ENCODE data around the gene NT5DC2.

NT5DC2 gene

DNA sequence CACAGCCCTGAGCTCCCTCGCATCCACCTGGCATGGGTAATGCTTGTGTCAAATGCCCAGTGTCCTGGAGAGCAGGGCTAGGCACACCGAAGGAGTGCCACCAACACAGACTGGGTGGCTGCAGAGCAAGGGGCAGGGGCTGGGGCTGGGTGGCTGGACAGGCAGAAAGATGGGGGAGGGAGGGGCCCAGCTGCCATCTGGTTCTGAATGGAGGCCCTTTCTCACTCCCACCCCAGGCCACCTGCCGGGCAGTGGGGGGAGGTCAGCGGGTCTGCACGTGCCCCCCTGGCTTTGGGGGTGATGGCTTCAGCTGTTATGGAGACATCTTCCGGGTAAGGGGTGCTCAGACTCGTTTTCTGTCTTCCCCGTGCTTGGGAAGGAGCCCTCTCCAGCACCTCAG is 21.6 kb downstream of the NT5DC2 start:
- no peak overlapping the region for H3K4me3 Mint-ChIP-seq
- H3K36me3 Mint-ChIP-seq (ENCODE audit: low read depth), result no peaks in the 10 kb centered on the region
- no peaks in the 10 kb centered on the region for H3K9me3 Mint-ChIP-seq
- H3K27me3 Mint-ChIP-seq, result no peaks in the 10 kb centered on the region
- H3K27ac Mint-ChIP-seq, result no peak overlapping the region
- H3K4me1 Mint-ChIP-seq (ENCODE audit: low read depth), result no peaks in the 10 kb centered on the region

DNA sequence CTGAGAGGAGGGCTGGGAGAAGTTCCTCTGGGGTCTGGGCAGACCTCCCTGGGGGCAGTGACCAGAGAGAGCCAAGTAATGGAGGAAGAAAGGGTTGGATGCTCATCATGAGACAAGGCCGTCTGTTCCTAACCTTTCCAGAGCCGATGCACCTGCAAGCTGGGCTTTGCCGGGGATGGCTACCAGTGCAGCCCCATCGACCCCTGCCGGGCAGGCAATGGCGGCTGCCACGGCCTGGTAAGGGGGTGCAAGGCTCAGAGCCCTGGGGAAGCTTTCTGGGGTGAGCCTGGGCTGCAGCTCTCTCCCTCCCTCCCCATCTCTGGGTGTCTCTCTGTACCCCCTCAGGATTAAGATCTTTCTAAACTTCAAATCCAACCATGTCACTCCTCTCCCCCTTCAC is 22.1 kb downstream of the NT5DC2 start:
- H3K27ac Mint-ChIP-seq, result no peak overlapping the region
- no peaks in the 10 kb centered on the region for H3K4me1 Mint-ChIP-seq (ENCODE audit: low read depth)

DNA sequence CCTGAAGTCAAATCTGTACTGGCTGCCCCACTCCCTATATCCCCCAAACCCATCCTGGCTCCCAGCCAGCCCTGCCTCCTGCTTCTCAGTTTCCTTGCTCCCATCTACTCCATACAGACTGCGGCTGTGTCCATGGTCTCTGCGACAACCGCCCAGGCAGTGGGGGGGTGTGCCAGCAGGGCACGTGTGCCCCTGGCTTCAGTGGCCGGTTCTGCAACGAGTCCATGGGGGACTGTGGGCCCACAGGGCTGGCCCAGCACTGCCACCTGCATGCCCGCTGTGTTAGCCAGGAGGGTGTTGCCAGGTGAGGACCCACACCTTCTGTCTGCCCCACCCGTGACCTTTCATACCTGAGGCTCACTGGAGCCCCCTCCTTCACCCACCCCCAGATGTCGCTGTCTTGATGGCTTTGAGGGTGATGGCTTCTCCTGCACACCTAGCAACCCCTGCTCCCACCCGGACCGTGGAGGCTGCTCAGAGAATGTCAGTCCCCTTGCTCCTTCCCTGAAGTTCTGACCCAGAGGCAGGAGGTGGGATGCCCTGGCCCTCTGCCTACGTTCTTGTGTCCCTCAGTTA is 23.8 kb downstream of the NT5DC2 start:
- Mint-ChIP-seq H3K27ac (no peak overlapping the region), H3K4me1 (ENCODE audit: low read depth) (no peaks in the 10 kb centered on the region), H3K27me3 (no peaks in the 10 kb centered on the region), H3K36me3 (ENCODE audit: low read depth) (no peaks in the 10 kb centered on the region), H3K9me3 (no peaks in the 10 kb centered on the region), H3K4me3 (no peak overlapping the region)

More for the DNA sequence above, 22.1 kb downstream of the NT5DC2 start:
- Mint-ChIP-seq H3K27me3 (no peaks in the 10 kb centered on the region), H3K9me3 (no peaks in the 10 kb centered on the region), H3K36me3 (ENCODE audit: low read depth) (no peaks in the 10 kb centered on the region), H3K4me3 (no peak overlapping the region)

DNA sequence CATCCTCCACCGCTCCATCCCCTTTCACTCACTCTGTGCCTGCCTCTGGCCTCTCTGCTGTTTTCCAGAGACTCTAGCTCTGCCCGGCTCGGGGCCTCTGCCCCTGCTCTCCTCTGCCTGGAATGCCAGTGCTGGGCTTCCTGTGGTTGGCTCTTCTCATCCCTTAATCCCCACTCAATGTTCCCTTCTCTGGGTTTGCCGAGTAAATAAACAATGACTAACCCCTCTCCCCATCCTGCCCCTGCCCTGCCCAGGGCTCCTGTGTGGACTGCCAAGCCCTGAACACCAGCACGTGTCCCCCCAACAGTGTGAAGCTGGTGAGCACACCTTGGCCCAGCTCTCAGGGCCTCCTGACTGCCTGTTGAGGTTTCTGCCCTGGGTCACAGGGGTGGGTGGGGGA is 26.3 kb downstream of the NT5DC2 start:
- no peaks in the 10 kb centered on the region for H3K27me3 Mint-ChIP-seq

DNA sequence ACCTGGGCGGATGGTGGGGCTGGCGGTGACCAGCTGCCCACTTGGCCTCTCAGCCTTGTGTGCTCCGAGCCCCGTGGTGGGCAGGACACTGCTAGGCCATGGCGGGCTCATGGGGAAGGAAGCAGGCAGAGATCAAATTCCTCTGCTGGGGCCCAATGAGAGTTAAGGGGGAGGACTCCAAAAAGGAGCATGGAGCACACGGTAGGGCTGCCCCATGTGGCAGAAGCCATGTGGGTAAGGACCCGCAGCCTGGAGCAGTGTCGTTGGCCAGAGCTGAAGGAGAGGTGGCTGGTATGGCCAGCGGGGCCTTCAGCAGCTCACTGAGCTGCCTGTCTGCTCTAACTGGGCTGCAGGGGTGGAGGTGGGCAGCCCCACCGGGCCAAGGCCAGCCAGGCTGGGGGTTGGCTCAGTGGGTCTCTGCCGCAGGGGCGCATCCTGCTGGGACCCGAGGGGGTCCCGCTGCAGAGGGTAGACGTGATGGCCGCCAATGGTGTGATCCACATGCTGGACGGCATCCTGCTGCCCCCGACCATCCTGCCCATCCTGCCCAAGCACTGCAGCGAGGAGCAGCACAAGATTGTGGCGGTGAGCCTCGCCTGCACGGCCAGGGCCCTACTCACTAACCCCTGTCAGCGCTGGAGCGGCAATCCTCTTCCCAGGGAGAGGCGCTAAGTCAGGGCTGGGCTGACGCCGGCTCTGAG is 27.2 kb downstream of the NT5DC2 start:
- Mint-ChIP-seq H3K4me3 (no peak overlapping the region), H3K27me3 (no peaks in the 10 kb centered on the region), H3K27ac (no peak overlapping the region), H3K4me1 (ENCODE audit: low read depth) (no peaks in the 10 kb centered on the region), H3K9me3 (no peaks in the 10 kb centered on the region), H3K36me3 (ENCODE audit: low read depth) (no peaks in the 10 kb centered on the region)

More for the DNA sequence above, 26.3 kb downstream of the NT5DC2 start:
- H3K36me3 Mint-ChIP-seq (ENCODE audit: low read depth), result no peaks in the 10 kb centered on the region
- H3K4me3 Mint-ChIP-seq, result no peak overlapping the region
- no peak overlapping the region for H3K27ac Mint-ChIP-seq
- no peaks in the 10 kb centered on the region for H3K4me1 Mint-ChIP-seq (ENCODE audit: low read depth)
- H3K9me3 Mint-ChIP-seq, result no peaks in the 10 kb centered on the region

DNA sequence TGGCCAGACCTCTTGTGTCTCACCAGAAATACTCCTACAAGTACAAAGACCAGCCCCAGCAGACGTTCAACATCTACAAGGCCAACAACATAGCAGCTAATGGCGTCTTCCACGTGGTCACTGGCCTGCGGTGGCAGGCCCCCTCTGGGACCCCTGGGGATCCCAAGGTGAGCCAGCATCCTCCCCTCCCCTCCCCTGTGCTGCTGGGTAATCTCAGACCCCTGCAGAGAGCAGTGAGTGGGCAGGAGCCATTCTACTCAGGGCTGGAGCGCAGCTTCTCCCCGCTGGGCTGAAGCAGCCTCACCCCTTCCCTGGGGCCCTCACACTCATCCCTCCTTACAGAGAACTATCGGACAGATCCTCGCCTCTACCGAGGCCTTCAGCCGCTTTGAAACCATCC is 28.7 kb downstream of the NT5DC2 start:
- Mint-ChIP-seq H3K9me3 (no peaks in the 10 kb centered on the region), H3K4me3 (no peak overlapping the region), H3K27me3 (no peaks in the 10 kb centered on the region), H3K27ac (no peak overlapping the region), H3K36me3 (ENCODE audit: low read depth) (no peaks in the 10 kb centered on the region), H3K4me1 (ENCODE audit: low read depth) (no peaks in the 10 kb centered on the region)

DNA sequence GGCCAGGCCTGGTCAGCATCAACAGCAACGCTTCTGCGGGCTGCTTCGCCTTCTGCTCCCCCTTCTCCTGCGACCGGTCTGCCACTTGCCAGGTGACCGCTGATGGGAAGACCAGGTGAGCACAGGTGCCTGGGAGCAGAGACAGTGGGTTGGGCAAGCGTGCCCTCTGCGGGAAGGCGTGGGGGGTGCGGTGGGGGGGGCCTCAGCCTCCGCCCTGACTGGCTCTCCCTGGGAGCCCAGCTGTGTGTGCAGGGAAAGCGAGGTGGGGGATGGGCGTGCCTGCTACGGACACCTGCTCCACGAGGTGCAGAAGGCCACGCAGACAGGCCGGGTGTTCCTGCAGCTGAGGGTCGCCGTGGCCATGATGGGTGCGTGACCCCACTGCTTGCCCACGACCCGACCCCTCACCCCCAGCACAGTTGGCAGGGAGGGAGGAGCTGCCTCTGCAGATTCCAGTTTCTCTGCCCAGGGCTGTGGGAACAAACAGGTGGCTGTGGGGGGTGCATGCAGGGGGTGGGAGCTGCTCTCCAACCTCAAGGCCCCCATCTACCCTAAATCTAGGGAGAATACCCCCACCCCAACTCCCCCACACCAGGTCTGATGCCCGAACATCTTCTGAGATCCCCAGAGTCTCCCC is 29.8 kb downstream of the NT5DC2 start:
- Mint-ChIP-seq H3K4me1 (ENCODE audit: low read depth) (peaks cover 1% of the 10 kb centered on the region), H3K9me3 (no peaks in the 10 kb centered on the region), H3K4me3 (no peak overlapping the region), H3K27me3 (no peaks in the 10 kb centered on the region), H3K27ac (no peak overlapping the region), H3K36me3 (ENCODE audit: low read depth) (no peaks in the 10 kb centered on the region)

DNA sequence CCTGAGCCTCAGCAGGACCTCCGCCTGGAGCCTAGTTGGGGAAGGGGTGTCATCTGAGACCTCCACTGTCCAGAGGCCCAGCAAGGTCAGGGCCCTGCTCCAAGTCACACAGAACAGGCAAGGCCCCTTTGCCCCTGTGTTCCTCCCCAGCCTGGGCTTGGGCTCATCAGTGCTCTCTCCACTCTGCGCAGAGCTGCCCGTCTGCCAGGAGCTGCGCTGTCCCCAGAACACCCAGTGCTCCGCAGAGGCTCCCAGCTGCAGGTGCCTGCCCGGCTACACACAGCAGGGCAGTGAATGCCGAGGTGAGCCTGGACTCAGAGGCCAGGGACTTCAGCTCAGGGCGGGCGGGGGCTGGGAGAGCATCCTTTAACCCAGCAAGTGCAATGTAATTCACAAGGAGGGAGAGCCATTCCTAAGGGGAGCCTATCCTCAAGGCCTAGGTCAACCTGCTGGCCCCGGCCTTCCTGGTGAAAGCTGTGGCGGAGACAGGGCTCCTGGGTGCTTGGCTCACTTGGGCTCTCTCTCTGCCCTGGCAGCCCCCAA is 30.8 kb downstream of the NT5DC2 start:
- Mint-ChIP-seq H3K4me3 (no peak overlapping the region), H3K4me1 (ENCODE audit: low read depth) (peaks cover 9% of the 10 kb centered on the region), H3K9me3 (no peaks in the 10 kb centered on the region), H3K36me3 (ENCODE audit: low read depth) (no peaks in the 10 kb centered on the region), H3K27me3 (no peaks in the 10 kb centered on the region), H3K27ac (no peak overlapping the region)

DNA sequence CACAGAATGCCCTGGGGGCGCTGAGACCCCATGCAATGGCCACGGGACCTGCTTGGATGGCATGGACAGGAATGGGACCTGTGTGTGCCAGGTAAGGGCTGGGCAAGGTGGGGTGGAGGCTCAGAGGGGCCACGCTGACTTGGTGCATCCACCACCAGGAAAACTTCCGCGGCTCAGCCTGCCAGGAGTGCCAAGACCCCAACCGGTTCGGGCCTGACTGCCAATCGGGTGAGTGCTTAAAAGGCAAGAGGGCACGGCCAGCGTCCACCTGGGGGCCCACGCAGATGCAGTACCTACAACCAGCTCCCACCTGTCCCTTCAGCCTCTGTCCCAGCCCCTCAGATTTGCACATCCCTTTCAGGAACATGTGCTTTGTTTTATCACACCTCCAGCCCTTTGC is 31.7 kb downstream of the NT5DC2 start:
- Mint-ChIP-seq H3K4me3 (no peak overlapping the region), H3K27ac (no peak overlapping the region), H3K9me3 (no peaks in the 10 kb centered on the region)

DNA sequence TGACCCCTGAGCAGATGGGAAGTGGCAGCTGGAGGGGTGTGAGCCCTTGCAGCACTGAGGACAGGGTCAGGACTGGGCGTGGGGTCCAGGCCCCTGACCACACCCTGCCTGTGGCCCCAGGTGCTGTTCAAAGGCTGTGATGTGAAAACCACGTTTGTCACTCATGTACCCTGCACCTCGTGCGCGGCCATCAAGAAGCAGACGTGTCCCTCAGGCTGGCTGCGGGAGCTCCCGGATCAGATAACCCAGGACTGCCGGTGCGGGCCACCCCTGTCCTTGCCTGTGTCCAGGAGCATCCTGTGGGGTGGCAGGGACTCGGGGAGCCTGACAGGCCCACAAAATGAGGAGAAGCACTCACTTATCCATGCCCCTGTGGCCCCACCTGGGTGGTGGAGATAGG is 32.6 kb downstream of the NT5DC2 start:
- Mint-ChIP-seq H3K4me3 (no peak overlapping the region), H3K9me3 (no peaks in the 10 kb centered on the region), H3K27me3 (no peaks in the 10 kb centered on the region), H3K36me3 (ENCODE audit: low read depth) (no peaks in the 10 kb centered on the region), H3K27ac (no peak overlapping the region), H3K4me1 (ENCODE audit: low read depth) (peaks cover 9% of the 10 kb centered on the region)

More for the DNA sequence above, 31.7 kb downstream of the NT5DC2 start:
- Mint-ChIP-seq H3K4me1 (ENCODE audit: low read depth) (peaks cover 9% of the 10 kb centered on the region), H3K36me3 (ENCODE audit: low read depth) (no peaks in the 10 kb centered on the region), H3K27me3 (no peaks in the 10 kb centered on the region)

DNA sequence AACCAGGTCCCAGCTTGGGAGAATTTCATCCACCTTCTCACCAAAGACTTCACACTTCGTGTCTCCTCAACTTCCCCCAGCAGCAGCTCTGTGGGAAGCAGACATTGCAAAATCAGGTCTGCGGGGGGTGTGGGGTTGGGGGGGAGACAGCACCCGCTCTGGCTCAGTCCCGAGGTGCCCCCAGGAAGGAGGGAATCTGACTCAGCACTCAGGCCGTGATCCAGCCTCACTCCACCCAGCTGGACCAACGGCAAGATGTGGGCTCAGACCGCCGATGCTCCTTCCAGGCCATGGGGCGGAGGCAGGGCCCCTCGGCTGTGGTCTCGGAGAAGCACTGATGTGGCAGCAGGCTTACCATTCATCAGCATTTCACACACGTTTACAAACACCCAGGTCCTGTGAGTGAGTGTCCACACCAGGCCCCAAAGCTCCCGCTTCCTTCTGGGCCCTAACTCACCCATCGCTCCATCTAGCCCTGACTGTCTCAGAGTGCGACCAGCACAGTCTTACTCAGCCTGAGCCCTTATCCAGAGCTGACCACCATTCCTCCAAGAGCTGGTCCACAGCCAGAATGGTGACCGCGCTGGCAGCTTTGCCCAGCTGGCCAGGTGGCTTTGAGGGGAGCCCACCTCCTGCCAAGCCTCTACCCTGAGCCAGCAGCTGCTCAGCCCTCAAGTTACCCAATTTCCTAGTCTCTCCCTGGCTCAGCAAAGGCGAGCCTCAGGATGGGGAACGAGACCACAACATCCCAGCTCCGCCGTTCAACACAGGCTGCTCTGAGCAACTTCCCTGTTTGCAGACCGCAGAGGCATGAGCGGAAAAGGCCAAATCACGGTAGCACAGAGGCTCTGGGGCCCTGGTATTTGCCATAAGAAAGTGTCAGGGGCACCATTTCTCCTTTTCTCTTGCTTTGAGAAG is 35.3 kb downstream of the NT5DC2 start:
- no peak overlapping the region for H3K4me3 Mint-ChIP-seq
- H3K36me3 Mint-ChIP-seq (ENCODE audit: low read depth), result no peaks in the 10 kb centered on the region
- H3K27me3 Mint-ChIP-seq, result no peaks in the 10 kb centered on the region
- H3K4me1 Mint-ChIP-seq (ENCODE audit: low read depth), result peaks cover 9% of the 10 kb centered on the region
- H3K9me3 Mint-ChIP-seq, result no peaks in the 10 kb centered on the region
- H3K27ac Mint-ChIP-seq, result no peak overlapping the region

DNA sequence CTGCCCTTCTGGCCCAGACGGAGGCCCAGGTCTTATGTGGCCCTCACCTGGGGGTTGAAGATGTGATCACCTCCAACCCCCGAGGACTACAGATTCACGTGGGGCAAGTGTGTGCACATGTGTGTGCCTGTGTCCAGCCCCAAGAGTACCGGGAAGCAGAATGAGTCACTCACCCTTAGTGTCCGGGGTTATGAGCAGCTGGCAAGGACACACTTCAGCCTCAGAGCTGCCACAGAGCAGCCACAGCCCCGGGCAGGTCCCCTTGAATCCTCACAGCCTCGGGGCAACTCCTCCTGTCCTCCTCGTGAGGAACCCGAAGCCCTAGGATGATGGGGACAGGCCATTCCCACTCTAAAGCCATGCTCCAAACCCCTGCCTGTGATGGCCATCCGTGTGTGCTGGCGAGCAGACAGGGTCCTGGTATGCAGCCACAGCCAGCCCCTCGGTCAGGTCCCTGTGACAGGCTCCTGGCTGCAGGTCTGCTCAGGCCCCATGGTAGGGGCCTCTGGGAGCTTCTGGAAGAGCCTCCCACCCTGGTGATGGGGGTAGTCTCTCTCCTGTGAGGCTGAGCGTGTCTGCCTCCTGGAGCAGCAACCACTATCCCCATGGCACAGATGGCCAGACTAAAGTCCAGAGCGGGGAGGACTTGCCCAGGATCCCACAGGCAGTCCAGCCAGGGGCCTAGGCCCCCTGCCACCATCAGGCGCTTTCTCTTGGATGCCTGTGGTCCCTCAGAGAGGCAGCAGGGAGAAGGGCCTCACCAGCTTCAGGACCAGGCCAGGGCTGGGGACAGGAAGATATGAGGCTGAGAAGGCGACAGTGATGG is 37.7 kb downstream of the NT5DC2 start:
- Mint-ChIP-seq H3K27ac (no peak overlapping the region), H3K36me3 (ENCODE audit: low read depth) (peaks cover 11% of the 10 kb centered on the region), H3K27me3 (no peaks in the 10 kb centered on the region), H3K4me1 (ENCODE audit: low read depth) (peaks cover 9% of the 10 kb centered on the region), H3K9me3 (no peaks in the 10 kb centered on the region), H3K4me3 (no peak overlapping the region)

DNA sequence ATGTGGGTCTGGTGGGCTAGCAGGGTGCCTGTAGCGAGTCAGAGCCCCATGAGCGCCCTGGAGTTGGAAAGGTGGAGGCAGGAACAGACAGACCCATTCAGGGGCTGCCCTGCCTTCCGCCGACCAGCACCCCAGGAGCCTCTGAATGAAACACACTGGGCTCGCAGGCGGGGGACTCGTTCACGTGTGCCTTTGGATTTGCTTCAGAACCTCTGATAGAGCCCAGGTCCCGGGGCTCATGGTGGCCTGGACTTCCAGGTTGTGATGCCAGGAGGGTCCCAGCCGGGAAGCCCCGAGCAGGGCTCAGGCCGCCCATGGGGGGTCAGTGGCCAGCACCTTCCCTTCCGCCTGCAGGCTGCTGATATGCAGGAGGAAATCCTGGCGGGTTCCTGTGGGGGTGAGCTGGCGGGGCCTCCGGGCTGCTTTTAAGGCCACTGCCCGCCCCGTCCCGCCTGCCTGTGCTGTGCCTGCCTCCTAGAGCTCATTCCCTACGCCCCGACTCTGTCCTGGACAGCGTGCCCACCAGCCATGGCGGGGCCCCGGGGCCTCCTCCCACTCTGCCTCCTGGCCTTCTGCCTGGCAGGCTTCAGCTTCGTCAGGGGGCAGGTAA is 38.7 kb downstream of the NT5DC2 start, which contains the start of gene STAB1:
STAB1 (plus strand) TSS at position 453 of the 610 bp plus-strand sequence; CDS start at position 529, 76 bp downstream.
- no peaks in the 10 kb centered on the region for H3K27me3 Mint-ChIP-seq
- peaks cover 15% of the 10 kb centered on the region for H3K36me3 Mint-ChIP-seq (ENCODE audit: low read depth)
- H3K4me3 Mint-ChIP-seq, result no peak within 1 kb of the TSS
- H3K27ac Mint-ChIP-seq, result no peak within 1 kb of the TSS
- no peaks in the 10 kb centered on the region for H3K9me3 Mint-ChIP-seq
- peaks cover 9% of the 10 kb centered on the region for H3K4me1 Mint-ChIP-seq (ENCODE audit: low read depth)

All from stimulated activated naive CD8-positive, alpha-beta T cell treated with anti-CD3 and anti-CD28 coated beads, Interleukin-15, Interleukin-2, amounts not matched to agents 100 ng/mL and 50 ng/mL, for 24 hours (primary cell).